B cell (primary cell): ENCODE results near the gene SYNE1. TPM values are rescaled to one million over a fixed set of nuclear protein-coding genes. Genes with fewer than 3 reads are reported as not detected.

Source experiments
- ATAC-seq: fragments of 200-7000 bp; cut with Tn5 transposase; one replicate; pipeline ENCODE4 v1.10.0; 2021; ENCODE audit warnings: low read depth, mild to moderate bottlenecking, moderate number of reproducible peaks, moderate library complexity
- CTCF ChIA-PET: fragments of 350-600 bp; sonication (Branson Sonifier 250); formaldehyde crosslinking; loops from one replicate; lab custom pipeline; 2021; ENCODE audit warnings: antibody characterized with exemption, inconsistent platforms; lab: Charles Lee
- POLR2A ChIA-PET: fragments of 350-600 bp; sonication (Branson Sonifier 250); formaldehyde crosslinking; loops from one replicate; lab custom pipeline; 2021; ENCODE audit warnings: antibody characterized with exemption; lab: Charles Lee
- DNase-seq: peaks from one replicate; pipeline ENCODE4 v3.0.0; 2013
- H2AFZ ChIP-seq: 2 replicates; pipeline ENCODE4 v1.6.1; 2012; ENCODE audit warnings: mild to moderate bottlenecking, low read depth, low read length; ENCODE audit not compliant: insufficient read depth, poor library complexity, severe bottlenecking
- H3K27ac ChIP-seq, 2 donors: 1 replicate in 1 of 2; 2 replicates in 1 of 2; pipeline ENCODE4 v1.5.1; 2012 to 2013; ENCODE audit warnings: low read length in 2 of 2, mild to moderate bottlenecking in 2 of 2, moderate library complexity in 1 of 2
- H3K27me3 ChIP-seq, 4 experiments: fragments of 200-600 bp in 1 of 4; sonication (generic) in 1 of 4; replicated peaks in 1 of 4; 1 replicate in 2 of 4; 2 replicates in 2 of 4; pipeline versions ENCODE4 v1.6.1 to v1.7.0; 2013 to 2016; ENCODE audit warnings: low read length in 3 of 4, mild to moderate bottlenecking in 2 of 4, mixed read lengths in 1 of 4, moderate library complexity in 1 of 4; ENCODE audit not compliant: insufficient read depth in 4 of 4, control insufficient read depth in 3 of 4; ENCODE audit errors: control extremely low read depth in 1 of 4
- H3K36me3 ChIP-seq, 2 experiments: replicated peaks in 1 of 2; 1 replicate in 1 of 2; 2 replicates in 1 of 2; pipeline versions ENCODE4 v1.6.1 to v1.7.1; 2013; ENCODE audit warnings: low read length in 1 of 2; ENCODE audit not compliant: insufficient read depth in 2 of 2, control insufficient read depth in 1 of 2; ENCODE audit errors: control extremely low read depth in 1 of 2, extremely low read depth in 1 of 2
- H3K4me1 ChIP-seq, 2 donors: fragments of 200-600 bp in 1 of 2; sonication (generic) in 1 of 2; 1 replicate in 1 of 2; 2 replicates in 1 of 2; pipeline versions ENCODE4 v1.5.1 to v1.6.1; 2013 to 2017; ENCODE audit warnings: low read length in 2 of 2; ENCODE audit not compliant: control insufficient read depth in 2 of 2, insufficient read depth in 2 of 2
- H3K4me2 ChIP-seq: replicated peaks from 2 replicates; pipeline ENCODE3; 2012; ENCODE audit warnings: mild to moderate bottlenecking, low read depth, low read length; ENCODE audit not compliant: poor library complexity, severe bottlenecking
- H3K4me3 ChIP-seq, 5 experiments: fragments of 200-600 bp in 1 of 5; sonication (generic) in 1 of 5; 1 replicate in 3 of 5; 2 replicates in 2 of 5; pipeline versions ENCODE4 v1.5.1 to v1.7.0; 2011 to 2016; ENCODE audit warnings: low read length in 4 of 5, mild to moderate bottlenecking in 4 of 5, low read depth in 2 of 5, control low read depth in 1 of 5, moderate library complexity in 1 of 5; ENCODE audit not compliant: insufficient read depth in 1 of 5; ENCODE audit errors: control extremely low read depth in 1 of 5, extremely low read depth in 1 of 5
- H3K79me2 ChIP-seq: fragments of 200-600 bp; sonication (generic); one replicate; pipeline ENCODE4 v1.6.0; 2016; ENCODE audit warnings: low read length; ENCODE audit not compliant: control insufficient read depth, insufficient read depth
- H3K9ac ChIP-seq: fragments of 200-600 bp; sonication (generic); 2 replicates; pipeline ENCODE4 v1.6.1; 2017; ENCODE audit warnings: mild to moderate bottlenecking, low read length, moderate library complexity
- H3K9me3 ChIP-seq, 3 donors: one replicate each; pipeline versions ENCODE4 v1.6.1 to v1.7.1; 2013; ENCODE audit warnings: low read length in 2 of 3; ENCODE audit not compliant: control insufficient read depth in 2 of 3, insufficient read depth in 1 of 3; ENCODE audit errors: control extremely low read depth in 1 of 3
- H4K20me1 ChIP-seq: 2 replicates; pipeline ENCODE4 v1.6.0; 2012; ENCODE audit warnings: mild to moderate bottlenecking, low read length; ENCODE audit not compliant: insufficient read depth, control insufficient read depth, poor library complexity, severe bottlenecking
- H3K27ac Mint-ChIP-seq: one replicate; pipeline ENCODE4 v1.8.0; 2021; ENCODE audit warnings: mixed read lengths
- H3K27me3 Mint-ChIP-seq: one replicate; pipeline ENCODE4 v1.8.0; 2021; ENCODE audit warnings: mixed read lengths
- H3K4me1 Mint-ChIP-seq: one replicate; pipeline ENCODE4 v1.8.0; 2021; ENCODE audit warnings: mixed read lengths
- H3K4me3 Mint-ChIP-seq: one replicate; pipeline ENCODE4 v1.8.0; 2021; ENCODE audit warnings: mixed read lengths
- H3K9me3 Mint-ChIP-seq: one replicate; pipeline ENCODE4 v1.8.0; 2022; ENCODE audit warnings: mixed read lengths; ENCODE audit not compliant: insufficient read depth
- EZH2 ChIP-seq: IDR thresholded peaks from 2 replicates; pipeline ENCODE4 v1.6.1; 2012; ENCODE audit warnings: borderline replicate concordance, low read depth, mild to moderate bottlenecking, moderate library complexity, low read length; ENCODE audit not compliant: insufficient read depth, poor library complexity, severe bottlenecking
- WGBS: methylation state at CpG from one replicate; pipeline ENCODE4 v1.1.5; 2013; ENCODE audit warnings: missing lambda C conversion rate; ENCODE audit not compliant: insufficient coverage; 5-methylcytosine and 5-hydroxymethylcytosine counted together
- intact Hi-C: fragments of 100-400 bp; cut with micrococcal nuclease; formaldehyde crosslinking; loops from one replicate; pipeline ENCODE4 v1.10.0; 2022
- polyA plus RNA-seq: library from polyadenylated mRNA; depleted of rRNA; stranded (reverse); fragments of >200 nt; gene quantifications from 2 replicates; pipeline ENCODE4 v1.2.3, GENCODE V29; 2012
- total RNA-seq, 2 donors: library from RNA; stranded (reverse); fragments of 120-200 nt in 1 of 2; gene quantifications; 1 replicate in 1 of 2; 2 replicates in 1 of 2; pipeline versions ENCODE4 v1.2.3 to v1.2.4, GENCODE V29; 2013 to 2022
- TF ChIP-seq, protein P1 (sequence below): fragments of 200-600 bp; IDR thresholded peaks from one replicate; pipeline ENCODE4 v1.8.0; 2022; ENCODE audit warnings: antibody characterized with exemption, mild to moderate bottlenecking

Gene SYNE1
- total and polyA plus RNA-seq, 2 donors (not counting 1 experiment from before 2014, with no cell fraction given): 49.2 to 108 TPM

DNA sequence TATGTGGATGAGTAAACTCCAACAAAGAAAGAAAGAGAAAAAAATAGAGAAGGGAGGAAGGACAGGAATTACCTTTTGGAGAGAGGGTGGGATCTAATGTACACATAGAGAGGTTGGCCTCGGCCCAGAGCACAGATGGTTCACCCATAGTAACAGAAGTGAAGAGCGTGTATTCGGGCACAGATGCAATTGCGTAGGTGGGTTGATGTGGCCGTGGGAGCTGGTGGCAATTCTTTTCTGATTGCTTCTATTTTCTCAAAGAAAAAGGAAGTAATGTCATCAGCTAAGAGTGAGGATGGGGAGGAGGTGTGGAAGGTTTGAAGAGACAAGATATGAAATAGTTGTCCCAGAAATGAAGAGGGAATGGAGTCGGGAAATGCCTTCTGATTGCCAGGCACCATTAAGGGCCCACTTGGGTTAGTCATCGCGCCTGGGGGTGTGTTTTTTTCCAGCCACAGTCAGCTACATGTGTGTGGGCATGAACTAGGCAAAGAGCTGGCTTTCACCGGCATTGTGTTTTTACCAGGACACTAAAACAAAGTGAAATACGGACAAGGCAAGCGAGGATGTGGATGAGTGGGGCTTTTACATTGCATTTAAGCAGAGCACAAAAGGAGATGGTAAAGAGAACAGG, 158.7 kb downstream of the SYNE1 start:
- Histone ChIP-seq H4K20me1 (no peaks in the 10 kb centered on the region), H3K79me2 (no peaks in the 10 kb centered on the region), H2AFZ (no peak overlapping the region), H3K9ac (no peak overlapping the region), H3K4me2 (no peak overlapping the region), H3K4me3 (no peak overlapping the region), H3K4me1 (no peaks in the 10 kb centered on the region), H3K27ac (no peak overlapping the region), H3K36me3 (no peaks in the 10 kb centered on the region), H3K9me3 (no peaks in the 10 kb centered on the region), H3K27me3 (no peaks in the 10 kb centered on the region)
- ChIA-PET CTCF (no interaction called here), POLR2A (no interaction called here)
- DNase-seq (no peak), ATAC-seq (no peak)
- no peak overlapping the region for H3K4me3 Mint-ChIP-seq
- TF ChIP-seq EZH2: no peak
- TF ChIP-seq, protein P1, sequence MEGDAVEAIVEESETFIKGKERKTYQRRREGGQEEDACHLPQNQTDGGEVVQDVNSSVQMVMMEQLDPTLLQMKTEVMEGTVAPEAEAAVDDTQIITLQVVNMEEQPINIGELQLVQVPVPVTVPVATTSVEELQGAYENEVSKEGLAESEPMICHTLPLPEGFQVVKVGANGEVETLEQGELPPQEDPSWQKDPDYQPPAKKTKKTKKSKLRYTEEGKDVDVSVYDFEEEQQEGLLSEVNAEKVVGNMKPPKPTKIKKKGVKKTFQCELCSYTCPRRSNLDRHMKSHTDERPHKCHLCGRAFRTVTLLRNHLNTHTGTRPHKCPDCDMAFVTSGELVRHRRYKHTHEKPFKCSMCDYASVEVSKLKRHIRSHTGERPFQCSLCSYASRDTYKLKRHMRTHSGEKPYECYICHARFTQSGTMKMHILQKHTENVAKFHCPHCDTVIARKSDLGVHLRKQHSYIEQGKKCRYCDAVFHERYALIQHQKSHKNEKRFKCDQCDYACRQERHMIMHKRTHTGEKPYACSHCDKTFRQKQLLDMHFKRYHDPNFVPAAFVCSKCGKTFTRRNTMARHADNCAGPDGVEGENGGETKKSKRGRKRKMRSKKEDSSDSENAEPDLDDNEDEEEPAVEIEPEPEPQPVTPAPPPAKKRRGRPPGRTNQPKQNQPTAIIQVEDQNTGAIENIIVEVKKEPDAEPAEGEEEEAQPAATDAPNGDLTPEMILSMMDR: no peak
- WGBS: 95% methylated on average over 9 of the region's 11 CpGs
- peaks cover 3% of the 10 kb centered on the region for H3K27me3 Mint-ChIP-seq
- intact Hi-C loops: no loop called here
- H3K27ac Mint-ChIP-seq: no peak overlapping the region
- peaks cover 3% of the 10 kb centered on the region for H3K9me3 Mint-ChIP-seq
- H3K4me1 Mint-ChIP-seq: no peaks in the 10 kb centered on the region

DNA sequence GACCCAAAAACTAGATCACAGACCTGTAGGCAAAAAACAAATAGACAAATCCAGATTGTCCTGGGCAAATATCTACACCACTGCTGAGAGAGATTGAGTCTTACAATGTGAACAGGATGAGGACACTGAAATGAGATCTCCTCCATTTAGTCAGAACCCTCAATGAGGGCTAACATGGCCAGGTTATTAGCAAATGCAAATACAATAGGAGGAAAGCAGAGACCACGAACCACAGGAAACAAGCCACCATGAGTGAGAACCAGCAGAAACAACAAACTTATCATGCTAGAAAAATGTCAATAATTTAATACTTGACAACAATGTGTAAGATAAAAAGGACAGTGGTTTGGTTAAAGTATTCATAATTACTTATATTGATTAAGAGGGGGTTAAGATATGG, 162.8 kb downstream of the SYNE1 start:
- H3K9me3 ChIP-seq: no peaks in the 10 kb centered on the region
- H3K79me2 ChIP-seq: no peaks in the 10 kb centered on the region
- Mint-ChIP-seq H3K4me3 (no peak overlapping the region), H3K27ac (no peak overlapping the region), H3K4me1 (no peaks in the 10 kb centered on the region), H3K9me3 (peaks cover 3% of the 10 kb centered on the region), H3K27me3 (peaks cover 3% of the 10 kb centered on the region)
- no peak overlapping the region for H2AFZ ChIP-seq
- no peaks in the 10 kb centered on the region for H3K36me3 ChIP-seq
- TF ChIP-seq, protein P1: no peak
- no peak for TF ChIP-seq EZH2
- ChIA-PET POLR2A (no interaction called here), CTCF (no interaction called here)
- intact Hi-C loops: no loop called here
- H3K27ac ChIP-seq: no peak overlapping the region
- H3K27me3 ChIP-seq: no peaks in the 10 kb centered on the region
- no peaks in the 10 kb centered on the region for H3K4me1 ChIP-seq
- DNase-seq: no peak
- no CpG with 5 or more reads among the region's 1 CpG for WGBS
- no peak overlapping the region for H3K9ac ChIP-seq
- no peak overlapping the region for H3K4me3 ChIP-seq
- H4K20me1 ChIP-seq: no peaks in the 10 kb centered on the region
- no peak overlapping the region for H3K4me2 ChIP-seq
- ATAC-seq: no peak
